Measurements from ENCODE around the gene CRIM1.

CRIM1 gene

GRCh38 chr2:36572054-36572718 is 216.6 kb downstream of the CRIM1 start:
- H3K9me3 Mint-ChIP-seq: no peaks in the 10 kb centered on the region

GRCh38 chr2:36572719-36573059 is 217.1 kb downstream of the CRIM1 start:
- DNase-seq: no peak
- Mint-ChIP-seq H3K36me3 (ENCODE audit: low read depth) (peaks cover 83% of the 10 kb centered on the region), H3K27me3 (no peaks in the 10 kb centered on the region), H3K4me3 (no peak overlapping the region), H3K9me3 (no peaks in the 10 kb centered on the region), H3K4me1 (ENCODE audit: low read depth) (no peaks in the 10 kb centered on the region), H3K27ac (no peak overlapping the region)

More at GRCh38 chr2:36572054-36572718, 216.6 kb downstream of the CRIM1 start:
- Mint-ChIP-seq H3K27me3 (no peaks in the 10 kb centered on the region), H3K4me3 (no peak overlapping the region), H3K4me1 (ENCODE audit: low read depth) (no peaks in the 10 kb centered on the region), H3K36me3 (ENCODE audit: low read depth) (peaks cover 82% of the 10 kb centered on the region), H3K27ac (no peak overlapping the region)
- no peak for DNase-seq

- H3K27ac Mint-ChIP-seq: no peak overlapping the region
- H3K36me3 Mint-ChIP-seq (ENCODE audit: low read depth): peaks cover 85% of the 10 kb centered on the region
- H3K4me3 Mint-ChIP-seq: no peak overlapping the region
- H3K27me3 Mint-ChIP-seq: no peaks in the 10 kb centered on the region
- peaks cover under 1% of the 10 kb centered on the region for H3K4me1 Mint-ChIP-seq (ENCODE audit: low read depth)
- H3K9me3 Mint-ChIP-seq: no peaks in the 10 kb centered on the region
- DNase-seq: no peak
Observed at GRCh38 chr2:36573165-36573564, 217.6 kb downstream of the CRIM1 start.

- Mint-ChIP-seq H3K36me3 (ENCODE audit: low read depth) (peaks cover 87% of the 10 kb centered on the region), H3K4me1 (ENCODE audit: low read depth) (peaks cover 13% of the 10 kb centered on the region), H3K4me3 (no peak overlapping the region), H3K9me3 (no peaks in the 10 kb centered on the region), H3K27ac (no peak overlapping the region), H3K27me3 (no peaks in the 10 kb centered on the region)
- DNase-seq: no peak
Observed at GRCh38 chr2:36574560-36574959, 219.0 kb downstream of the CRIM1 start.

GRCh38 chr2:36577884-36578283 is 222.3 kb downstream of the CRIM1 start:
- DNase-seq: no peak
- H3K27ac Mint-ChIP-seq: no peak overlapping the region
- H3K36me3 Mint-ChIP-seq (ENCODE audit: low read depth): peaks cover 98% of the 10 kb centered on the region
- peaks cover 13% of the 10 kb centered on the region for H3K4me1 Mint-ChIP-seq (ENCODE audit: low read depth)
- no peaks in the 10 kb centered on the region for H3K27me3 Mint-ChIP-seq
- no peaks in the 10 kb centered on the region for H3K9me3 Mint-ChIP-seq
- no peak overlapping the region for H3K4me3 Mint-ChIP-seq

GRCh38 chr2:36578343-36579296 is 223.0 kb downstream of the CRIM1 start:
- no peak for DNase-seq
- no peaks in the 10 kb centered on the region for H3K9me3 Mint-ChIP-seq
- peak overlapping the region; percentile 22 for H3K27ac Mint-ChIP-seq
- peaks cover 98% of the 10 kb centered on the region for H3K36me3 Mint-ChIP-seq (ENCODE audit: low read depth)
- H3K4me1 Mint-ChIP-seq (ENCODE audit: low read depth): peaks cover 13% of the 10 kb centered on the region
- no peak overlapping the region for H3K4me3 Mint-ChIP-seq
- no peaks in the 10 kb centered on the region for H3K27me3 Mint-ChIP-seq

GRCh38 chr2:36579297-36579664 is 223.7 kb downstream of the CRIM1 start:
- Mint-ChIP-seq H3K27ac (peak overlapping the region; percentile 22), H3K36me3 (ENCODE audit: low read depth) (peaks cover 98% of the 10 kb centered on the region), H3K4me3 (no peak overlapping the region), H3K27me3 (no peaks in the 10 kb centered on the region), H3K9me3 (no peaks in the 10 kb centered on the region), H3K4me1 (ENCODE audit: low read depth) (peaks cover 13% of the 10 kb centered on the region)
- no peak for DNase-seq

GRCh38 chr2:36582538-36582937 is 227.0 kb downstream of the CRIM1 start:
- H3K9me3 Mint-ChIP-seq: no peaks in the 10 kb centered on the region
- peaks cover 97% of the 10 kb centered on the region for H3K36me3 Mint-ChIP-seq (ENCODE audit: low read depth)
- H3K4me3 Mint-ChIP-seq: no peak overlapping the region
- H3K27me3 Mint-ChIP-seq: no peaks in the 10 kb centered on the region
- H3K4me1 Mint-ChIP-seq (ENCODE audit: low read depth): peaks cover 13% of the 10 kb centered on the region
- no peak for DNase-seq
- H3K27ac Mint-ChIP-seq: no peak overlapping the region

- Mint-ChIP-seq H3K4me1 (ENCODE audit: low read depth) (peaks cover 13% of the 10 kb centered on the region), H3K9me3 (no peaks in the 10 kb centered on the region), H3K36me3 (ENCODE audit: low read depth) (peaks cover 95% of the 10 kb centered on the region), H3K27me3 (no peaks in the 10 kb centered on the region), H3K27ac (no peak overlapping the region), H3K4me3 (no peak overlapping the region)
- no peak for DNase-seq
Observed at GRCh38 chr2:36582951-36583350, 227.4 kb downstream of the CRIM1 start.

- Mint-ChIP-seq H3K27ac (no peak overlapping the region), H3K36me3 (ENCODE audit: low read depth) (peaks cover 90% of the 10 kb centered on the region), H3K4me3 (no peak overlapping the region), H3K9me3 (no peaks in the 10 kb centered on the region), H3K27me3 (no peaks in the 10 kb centered on the region), H3K4me1 (ENCODE audit: low read depth) (peaks cover 1% of the 10 kb centered on the region)
- no peak for DNase-seq
Observed at GRCh38 chr2:36584148-36584794, 228.7 kb downstream of the CRIM1 start.

GRCh38 chr2:36586672-36587071 is 231.1 kb downstream of the CRIM1 start:
- H3K27me3 Mint-ChIP-seq: no peaks in the 10 kb centered on the region
- no peak for DNase-seq
- no peak overlapping the region for H3K4me3 Mint-ChIP-seq
- H3K27ac Mint-ChIP-seq: no peak overlapping the region
- no peaks in the 10 kb centered on the region for H3K4me1 Mint-ChIP-seq (ENCODE audit: low read depth)
- H3K9me3 Mint-ChIP-seq: no peaks in the 10 kb centered on the region
- peaks cover 83% of the 10 kb centered on the region for H3K36me3 Mint-ChIP-seq (ENCODE audit: low read depth)

GRCh38 chr2:36587101-36587500 is 231.5 kb downstream of the CRIM1 start:
- DNase-seq: no peak
- Mint-ChIP-seq H3K4me1 (ENCODE audit: low read depth) (peaks cover 1% of the 10 kb centered on the region), H3K36me3 (ENCODE audit: low read depth) (peaks cover 80% of the 10 kb centered on the region), H3K27me3 (no peaks in the 10 kb centered on the region), H3K9me3 (no peaks in the 10 kb centered on the region), H3K27ac (no peak overlapping the region), H3K4me3 (no peak overlapping the region)

GRCh38 chr2:36587556-36587955 is 232.0 kb downstream of the CRIM1 start:
- H3K27me3 Mint-ChIP-seq: no peaks in the 10 kb centered on the region
- no peaks in the 10 kb centered on the region for H3K9me3 Mint-ChIP-seq
- H3K27ac Mint-ChIP-seq: no peak overlapping the region
- no peak for DNase-seq
- peaks cover 76% of the 10 kb centered on the region for H3K36me3 Mint-ChIP-seq (ENCODE audit: low read depth)
- H3K4me1 Mint-ChIP-seq (ENCODE audit: low read depth): peaks cover 2% of the 10 kb centered on the region
- H3K4me3 Mint-ChIP-seq: no peak overlapping the region

- no peaks in the 10 kb centered on the region for H3K27me3 Mint-ChIP-seq
- H3K36me3 Mint-ChIP-seq (ENCODE audit: low read depth): peaks cover 68% of the 10 kb centered on the region
- H3K4me1 Mint-ChIP-seq (ENCODE audit: low read depth): peaks cover 12% of the 10 kb centered on the region
- no peak overlapping the region for H3K27ac Mint-ChIP-seq
- no peak for DNase-seq
- no peak overlapping the region for H3K4me3 Mint-ChIP-seq
- no peaks in the 10 kb centered on the region for H3K9me3 Mint-ChIP-seq
Observed at GRCh38 chr2:36589230-36589630, 233.7 kb downstream of the CRIM1 start.

GRCh38 chr2:36594849-36595248 is 239.3 kb downstream of the CRIM1 start:
- Mint-ChIP-seq H3K9me3 (no peaks in the 10 kb centered on the region), H3K4me3 (no peak overlapping the region), H3K36me3 (ENCODE audit: low read depth) (peaks cover 28% of the 10 kb centered on the region), H3K27ac (no peak overlapping the region), H3K27me3 (no peaks in the 10 kb centered on the region), H3K4me1 (ENCODE audit: low read depth) (peaks cover 40% of the 10 kb centered on the region)
- DNase-seq: no peak

Measured in activated T-cell treated with anti-CD3 and anti-CD28 coated beads, Interleukin-2, amount 50 U/mL, for 24 hours (primary cell).